GM18511 (cell line): Measurements from ENCODE around the gene TP53AIP1.
A peak's percentile ranks its signal among the peaks of the same experiment; 100 is the strongest.
"Not testable (repeated sequence)": the region's sequence is repeated elsewhere in the genome, so short reads cannot be mapped to it uniquely, and the experiment has no call there.

Source experiments
- ATAC-seq: cut with Tn5 transposase; IDR thresholded peaks from one replicate; pipeline ENCODE4 v1.9.1; 2021; ENCODE audit warnings: mild to moderate bottlenecking, moderate library complexity; ENCODE audit not compliant: unreplicated experiment

Gene TP53AIP1

DNA sequence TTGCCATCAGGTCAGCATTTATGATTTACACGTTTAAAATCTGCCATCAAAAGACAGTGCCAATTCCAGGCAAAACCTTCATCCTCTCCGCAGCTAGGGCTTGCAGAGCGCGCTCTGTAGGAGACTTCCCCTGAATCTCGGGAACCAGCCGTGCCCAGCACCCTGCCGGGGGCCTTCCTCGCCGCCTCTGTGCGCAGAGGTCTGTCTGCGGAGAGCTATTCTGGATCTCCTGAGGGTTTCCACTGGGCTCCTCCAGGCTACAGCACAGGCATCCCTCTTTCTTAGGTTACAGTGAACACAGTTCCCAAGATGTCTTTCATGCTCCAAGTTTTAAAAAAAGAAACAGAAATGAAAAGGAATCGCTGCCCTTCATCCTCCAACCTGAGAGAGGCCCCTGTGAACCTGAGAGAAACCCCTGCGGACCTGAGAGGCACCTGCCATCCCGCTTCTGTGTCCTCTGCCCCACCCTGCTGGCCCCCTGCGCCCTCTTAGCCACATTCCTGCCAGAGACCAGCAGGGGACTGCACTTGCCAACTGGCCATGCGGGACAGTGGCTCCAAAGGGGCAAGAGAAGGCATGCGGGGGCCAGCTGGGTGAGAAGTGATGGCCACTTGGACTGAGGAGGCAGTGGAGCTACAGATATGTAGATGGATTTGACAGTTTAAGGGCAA, 16.1 kb downstream of the TP53AIP1 start:
- no peak for ATAC-seq

DNA sequence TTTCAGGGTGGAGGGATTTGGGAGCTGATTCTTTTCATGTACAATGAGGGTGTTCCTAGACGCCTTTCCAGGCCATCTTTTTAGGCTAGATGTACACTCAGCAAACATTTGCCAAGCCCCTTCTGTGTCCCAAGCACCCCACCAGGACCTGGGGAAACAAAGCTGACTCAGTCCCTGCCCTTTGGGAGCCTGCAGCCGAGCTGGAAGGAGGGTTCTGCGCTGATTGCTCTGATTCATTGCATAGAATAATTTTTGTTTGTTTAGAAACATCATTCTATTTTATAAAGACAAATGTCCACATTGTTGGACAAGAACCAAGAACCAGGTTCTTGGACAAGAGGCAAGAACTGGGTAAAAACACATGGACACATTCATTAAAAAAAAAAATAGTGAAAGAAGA, 16.7 kb downstream of the TP53AIP1 start:
- ATAC-seq, result no peak

DNA sequence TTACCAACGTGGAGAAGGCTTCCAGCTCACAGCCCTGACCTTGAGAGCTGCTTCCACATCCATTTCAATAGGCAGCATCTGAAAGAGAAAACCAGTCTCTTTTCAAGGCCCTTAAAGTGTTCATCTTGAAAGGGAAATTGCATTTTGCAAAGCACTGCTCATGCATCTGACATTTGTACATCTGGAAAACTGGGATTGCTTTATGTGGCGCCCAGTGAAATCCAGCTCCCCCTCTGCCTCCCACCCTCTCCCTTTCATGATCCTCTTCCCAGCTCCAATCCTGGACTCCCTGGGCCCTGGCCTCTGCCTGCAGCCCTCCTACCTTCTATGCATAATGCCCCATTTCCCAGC, 17.4 kb downstream of the TP53AIP1 start:
- ATAC-seq, result no peak

DNA sequence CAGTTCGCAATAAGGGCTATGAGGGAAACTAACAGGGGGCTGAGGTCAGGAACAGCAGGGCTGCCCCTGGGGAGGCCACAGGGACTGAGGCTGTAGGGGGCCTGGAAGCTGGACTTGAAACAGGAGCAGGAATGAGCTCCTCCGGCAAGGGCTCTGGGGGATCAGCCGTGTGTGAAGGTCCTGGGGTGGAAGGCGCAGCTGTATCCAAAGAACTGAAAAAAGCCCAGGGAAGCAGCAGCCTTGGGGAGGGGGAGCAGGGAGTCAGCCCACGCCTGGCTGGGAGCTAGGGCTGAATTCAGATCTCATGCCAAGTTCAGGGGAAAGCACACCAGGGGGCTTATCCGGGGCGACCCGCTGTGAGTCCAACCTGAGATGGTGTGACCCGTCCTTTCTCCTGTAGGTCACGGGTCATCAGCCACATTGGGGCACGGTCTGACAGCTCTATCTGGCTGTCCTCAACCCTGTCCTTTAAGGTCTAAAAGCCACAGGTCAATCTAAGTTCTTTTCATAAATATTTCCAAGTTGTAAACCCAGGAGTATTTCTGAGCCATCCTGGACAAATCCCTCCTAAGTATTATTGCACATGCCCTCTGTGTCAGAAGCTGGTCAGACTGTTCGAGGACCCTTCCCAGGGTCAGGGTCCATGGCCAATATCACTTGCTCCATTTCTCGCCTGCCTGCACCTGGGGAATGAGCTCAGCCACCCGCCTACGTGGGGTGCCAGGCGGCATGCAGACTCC, 18.0 kb downstream of the TP53AIP1 start:
- ATAC-seq, result no peak

DNA sequence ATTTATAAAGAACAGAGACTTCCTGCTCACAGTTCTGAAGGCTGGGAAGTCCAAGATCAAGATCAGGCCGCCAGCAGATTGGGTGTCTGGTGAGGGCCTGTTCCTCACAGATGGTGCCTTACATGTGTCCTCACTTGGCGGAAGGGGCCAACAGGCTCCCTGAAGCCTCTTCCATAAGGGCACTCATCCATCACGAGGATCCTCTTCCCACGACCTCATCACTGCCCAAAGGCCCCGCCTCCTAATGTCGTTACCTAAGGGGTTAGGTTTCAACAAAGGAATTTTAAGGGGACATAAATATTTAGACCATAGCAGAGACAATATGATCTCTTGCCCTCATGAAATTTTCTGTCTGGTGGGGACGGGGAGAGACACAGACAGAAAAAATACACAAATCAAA, 18.6 kb downstream of the TP53AIP1 start:
- ATAC-seq, result no peak

DNA sequence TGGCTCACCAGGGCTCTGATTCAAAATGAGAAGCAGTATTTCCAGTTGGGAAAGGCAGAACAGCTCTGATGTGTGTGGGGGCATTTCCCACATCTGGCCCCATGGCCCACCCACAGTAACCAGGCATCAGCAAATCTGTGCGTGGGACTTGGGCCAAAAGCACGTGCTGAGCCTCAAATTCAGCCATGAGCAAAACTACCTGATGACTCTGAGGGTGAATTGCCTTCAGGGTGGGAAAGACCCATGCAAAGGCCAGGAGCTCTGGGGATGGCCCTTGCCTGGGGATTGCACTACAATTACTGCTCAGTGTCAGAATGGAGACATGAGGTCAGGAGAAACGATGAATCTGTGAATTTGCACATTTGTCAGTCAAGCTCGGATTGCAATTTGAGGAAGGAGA, 20.9 kb downstream of the TP53AIP1 start:
- no peak for ATAC-seq

DNA sequence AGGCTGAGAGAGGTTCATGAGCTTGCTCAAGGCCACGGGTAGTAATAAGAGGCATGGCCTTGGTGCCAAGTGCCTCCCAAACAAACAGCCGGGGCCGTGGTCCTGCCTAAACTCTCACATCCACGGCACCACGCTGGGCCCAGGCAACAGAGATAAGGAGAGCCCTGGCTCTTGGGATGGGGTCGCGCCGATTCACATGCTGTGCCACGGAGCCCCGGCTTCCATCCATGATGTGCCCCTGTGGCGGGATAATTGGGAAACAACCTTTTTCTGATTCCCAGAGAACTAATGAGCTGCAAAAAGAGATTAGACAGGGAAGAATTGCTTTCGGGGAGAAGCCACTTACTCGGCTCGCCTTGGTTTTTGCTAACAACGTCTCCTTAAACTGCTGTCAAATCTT, 22.0 kb downstream of the TP53AIP1 start:
- ATAC-seq, result no peak

DNA sequence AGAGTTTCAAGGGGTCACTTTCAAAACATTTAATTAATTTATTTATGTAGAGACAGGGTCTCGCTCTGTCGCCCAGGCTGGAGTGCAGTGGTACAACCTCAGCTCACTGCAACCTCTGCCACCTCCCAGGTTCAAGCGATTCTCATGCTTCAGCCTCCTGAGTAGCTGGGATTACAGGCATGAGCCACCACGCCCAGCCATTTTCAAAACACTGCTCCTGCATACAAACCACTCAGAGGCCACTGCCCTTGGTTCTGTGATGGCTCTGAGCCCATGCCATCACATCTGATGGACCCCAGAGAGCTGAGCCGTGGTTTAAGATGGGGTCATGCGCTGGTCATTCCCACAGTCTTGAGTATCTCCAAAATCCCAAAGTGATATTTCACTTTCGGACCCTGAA, 23.0 kb downstream of the TP53AIP1 start:
- not testable (repeated sequence) for ATAC-seq

DNA sequence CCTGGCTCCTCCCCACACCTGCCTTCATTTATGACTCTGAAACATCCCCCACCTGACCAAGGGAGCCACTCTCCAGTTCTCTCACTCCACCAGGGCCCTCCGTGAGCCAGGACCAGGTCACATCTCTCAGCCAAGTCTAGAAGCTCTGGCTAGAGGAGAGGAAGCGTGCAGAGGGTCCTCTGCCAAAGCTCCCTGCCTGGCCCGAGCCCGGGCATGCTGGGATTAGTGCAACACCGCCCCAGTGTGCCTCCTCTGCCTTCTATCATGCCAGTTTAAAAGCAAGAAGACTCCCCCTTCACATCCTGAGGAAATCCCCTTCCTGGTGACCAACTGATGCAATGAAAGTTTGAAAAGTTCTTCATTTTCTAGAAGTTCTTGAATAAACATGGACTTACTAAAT, 23.5 kb downstream of the TP53AIP1 start:
- no peak for ATAC-seq

DNA sequence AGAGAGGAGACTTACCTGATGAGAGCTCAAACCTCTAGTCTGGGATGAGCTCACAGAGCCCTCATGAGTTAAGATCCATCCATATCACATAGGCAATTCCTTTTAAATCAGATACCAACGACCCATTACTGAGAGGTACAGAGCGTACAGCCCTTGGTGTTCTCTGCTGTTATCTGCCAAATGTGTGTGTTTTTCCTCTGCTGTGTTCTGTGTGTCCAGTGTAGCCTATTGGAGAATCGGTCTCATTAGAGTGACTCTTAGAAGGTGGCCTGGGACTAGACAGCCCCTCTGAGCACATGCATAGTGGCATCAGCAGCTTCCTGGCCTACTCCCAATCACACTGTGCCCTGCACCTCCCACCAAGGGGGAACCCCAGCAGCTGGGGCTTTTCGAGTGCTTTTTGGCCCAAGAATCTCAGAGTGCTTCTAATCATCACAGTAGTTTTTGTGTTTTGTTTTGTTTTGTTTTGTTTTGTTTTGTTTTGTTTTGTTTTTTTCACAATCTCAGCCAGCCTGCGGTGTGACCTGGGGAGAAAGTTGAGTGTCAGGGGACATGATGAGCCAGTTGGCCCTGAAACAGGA, 25.4 kb downstream of the TP53AIP1 start:
- peak; percentile 59 for ATAC-seq

DNA sequence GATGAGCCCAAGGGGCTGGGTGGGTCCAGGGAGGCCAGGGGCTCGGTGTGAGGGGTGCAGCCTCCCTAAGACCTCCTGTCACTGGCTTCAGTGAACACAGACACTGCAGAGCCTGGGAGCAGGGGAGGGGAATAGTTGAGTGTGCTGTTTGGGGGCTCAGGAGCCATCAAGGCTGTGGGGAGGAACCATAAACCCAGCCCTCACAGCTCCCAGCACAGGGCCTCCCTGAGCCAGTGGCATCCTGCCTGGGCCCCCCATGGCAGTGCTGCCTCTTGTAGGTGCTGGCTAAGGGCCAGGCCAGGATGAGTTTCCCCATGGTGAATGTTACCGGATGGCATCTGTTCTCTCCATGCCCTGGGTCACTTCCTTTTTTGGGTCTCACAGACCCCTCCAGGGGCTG, 26.0 kb downstream of the TP53AIP1 start:
- peak; percentile 5 for ATAC-seq

DNA sequence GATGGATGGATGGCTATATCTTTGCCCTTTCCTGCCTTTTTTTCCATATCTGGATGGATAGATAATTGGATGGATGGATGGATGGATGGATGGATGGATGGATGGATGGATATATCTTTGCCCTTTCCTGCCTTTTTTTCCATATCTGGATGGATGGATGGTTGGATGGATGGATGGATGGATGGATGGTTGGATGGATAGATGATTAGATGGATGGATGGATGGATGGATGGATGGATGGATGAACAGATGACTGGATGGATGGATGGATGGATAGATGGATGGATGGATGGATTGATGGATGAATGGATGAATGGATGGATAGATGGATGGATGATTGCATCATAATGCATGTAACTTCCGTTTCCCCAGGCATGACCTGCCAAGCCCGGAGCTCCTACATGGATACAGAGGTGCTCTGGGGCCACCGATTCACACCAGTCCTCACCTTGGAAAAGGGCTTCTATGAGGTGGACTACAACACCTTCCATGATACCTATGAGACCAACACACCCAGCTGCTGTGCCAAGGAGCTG, 26.6 kb downstream of the TP53AIP1 start:
- ATAC-seq, result no peak

DNA sequence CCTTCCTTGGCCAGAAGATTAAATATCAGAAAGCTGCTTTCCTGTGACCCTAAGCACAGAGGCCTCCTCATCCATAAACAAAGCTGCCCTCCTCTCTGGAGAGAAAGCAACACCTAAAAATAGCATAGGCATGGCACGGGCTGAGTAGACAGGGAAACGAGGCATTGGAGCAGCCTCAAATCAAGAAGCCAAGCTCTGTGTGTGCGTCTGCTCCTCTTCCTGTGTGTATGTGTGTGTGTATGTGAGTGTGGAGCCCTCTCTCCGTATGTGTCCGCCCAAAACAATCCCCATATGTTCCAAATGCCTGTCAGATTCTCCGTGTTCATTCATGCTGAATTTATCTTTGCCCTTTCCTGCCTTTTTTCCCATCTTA, 27.5 kb downstream of the TP53AIP1 start:
- ATAC-seq, result no peak

DNA sequence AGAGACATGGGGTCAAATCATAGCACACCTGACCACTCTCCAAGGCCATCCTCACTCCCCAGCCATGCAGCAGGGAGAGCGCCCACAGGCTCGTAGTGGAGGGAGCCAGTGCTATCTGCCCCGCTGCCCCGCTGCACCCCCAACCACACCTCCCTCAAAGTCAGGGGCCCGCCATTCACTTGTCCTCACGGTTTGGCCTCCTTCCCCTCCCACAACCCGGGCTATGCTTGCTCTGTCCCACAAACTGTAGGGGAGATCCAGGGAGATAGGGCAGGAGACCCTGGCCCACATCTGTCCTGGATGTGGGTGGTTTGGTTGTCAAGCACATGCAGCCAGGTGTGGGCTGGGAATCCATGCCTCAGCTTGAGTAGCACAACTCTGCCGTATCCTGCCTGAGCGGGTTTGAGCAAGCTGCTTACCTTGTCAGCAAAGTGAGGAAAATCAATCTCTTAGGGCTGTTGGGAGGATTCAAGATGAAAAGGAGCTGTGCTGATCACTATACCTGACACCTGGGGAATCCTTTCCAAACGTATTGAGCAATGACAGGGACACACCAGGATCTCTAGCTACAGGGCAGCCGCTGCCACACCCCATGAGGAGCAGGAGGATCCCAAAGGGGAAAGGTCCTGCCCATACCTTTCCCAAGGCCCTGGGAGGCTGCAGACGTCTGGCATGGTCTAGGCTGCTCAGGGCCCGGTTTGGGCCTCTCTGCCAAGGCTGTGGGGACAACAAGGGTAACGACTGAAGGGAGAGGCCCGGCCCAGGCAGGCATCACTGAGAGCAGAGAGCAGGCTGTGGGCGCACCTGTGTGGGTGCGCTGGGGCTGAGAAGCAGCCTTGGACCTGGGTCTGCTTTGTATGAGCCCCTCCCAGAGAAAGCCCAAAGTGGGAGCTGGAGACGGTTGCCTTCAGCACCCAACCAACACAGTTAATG, 28.2 kb downstream of the TP53AIP1 start:
- ATAC-seq, result no peak

DNA sequence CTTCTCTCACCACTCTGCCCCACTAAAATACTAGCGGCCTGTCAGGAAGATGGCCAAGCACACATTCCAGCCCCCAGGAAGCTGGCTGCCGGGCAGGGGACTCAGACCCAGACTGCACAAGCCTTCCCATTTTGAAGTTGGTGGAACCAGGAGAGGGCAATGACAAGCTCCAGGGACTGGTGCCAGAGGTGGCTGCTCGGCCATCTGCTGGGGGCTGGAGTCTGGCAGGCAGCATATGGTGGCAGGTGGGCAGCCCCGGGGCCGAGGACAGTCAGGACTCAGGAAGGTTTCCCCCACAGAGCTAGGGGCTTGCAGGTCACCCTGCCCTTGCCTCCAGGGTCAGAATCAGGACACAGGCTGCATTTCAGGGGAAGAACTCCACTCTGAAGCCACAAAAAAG, 28.9 kb downstream of the TP53AIP1 start:
- ATAC-seq, result no peak

DNA sequence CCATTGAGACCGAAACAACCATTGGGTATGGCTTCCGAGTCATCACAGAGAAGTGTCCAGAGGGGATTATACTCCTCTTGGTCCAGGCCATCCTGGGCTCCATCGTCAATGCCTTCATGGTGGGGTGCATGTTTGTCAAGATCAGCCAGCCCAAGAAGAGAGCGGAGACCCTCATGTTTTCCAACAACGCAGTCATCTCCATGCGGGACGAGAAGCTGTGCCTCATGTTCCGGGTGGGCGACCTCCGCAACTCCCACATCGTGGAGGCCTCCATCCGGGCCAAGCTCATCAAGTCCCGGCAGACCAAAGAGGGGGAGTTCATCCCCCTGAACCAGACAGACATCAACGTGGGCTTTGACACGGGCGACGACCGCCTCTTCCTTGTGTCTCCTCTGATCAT, 31.0 kb downstream of the TP53AIP1 start:
- ATAC-seq, result no peak

DNA sequence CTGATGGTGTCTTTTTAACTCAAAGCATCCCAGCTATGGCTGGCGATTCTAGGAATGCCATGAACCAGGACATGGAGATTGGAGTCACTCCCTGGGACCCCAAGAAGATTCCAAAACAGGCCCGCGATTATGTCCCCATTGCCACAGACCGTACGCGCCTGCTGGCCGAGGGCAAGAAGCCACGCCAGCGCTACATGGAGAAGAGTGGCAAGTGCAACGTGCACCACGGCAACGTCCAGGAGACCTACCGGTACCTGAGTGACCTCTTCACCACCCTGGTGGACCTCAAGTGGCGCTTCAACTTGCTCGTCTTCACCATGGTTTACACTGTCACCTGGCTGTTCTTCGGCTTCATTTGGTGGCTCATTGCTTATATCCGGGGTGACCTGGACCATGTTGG, 31.4 kb downstream of the TP53AIP1 start:
- no peak for ATAC-seq

DNA sequence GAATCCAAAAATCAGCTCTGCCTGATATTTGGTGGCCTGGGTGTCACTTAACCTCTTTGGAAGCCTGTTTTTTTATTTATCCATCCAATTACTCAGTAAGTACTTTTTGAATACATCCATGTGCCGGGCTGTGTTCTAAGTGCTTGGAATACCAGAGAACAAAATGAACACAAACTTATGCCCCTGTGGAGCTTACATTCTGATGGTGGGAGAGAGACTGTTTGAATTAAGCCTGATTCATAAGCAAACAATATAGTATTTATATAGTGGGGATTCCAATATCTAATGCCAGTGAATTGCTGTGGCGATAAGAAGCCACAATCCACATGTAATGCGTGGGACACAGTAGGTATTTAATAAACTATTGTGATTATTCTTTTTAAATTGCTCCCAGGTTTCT, 32.1 kb downstream of the TP53AIP1 start:
- no peak for ATAC-seq

DNA sequence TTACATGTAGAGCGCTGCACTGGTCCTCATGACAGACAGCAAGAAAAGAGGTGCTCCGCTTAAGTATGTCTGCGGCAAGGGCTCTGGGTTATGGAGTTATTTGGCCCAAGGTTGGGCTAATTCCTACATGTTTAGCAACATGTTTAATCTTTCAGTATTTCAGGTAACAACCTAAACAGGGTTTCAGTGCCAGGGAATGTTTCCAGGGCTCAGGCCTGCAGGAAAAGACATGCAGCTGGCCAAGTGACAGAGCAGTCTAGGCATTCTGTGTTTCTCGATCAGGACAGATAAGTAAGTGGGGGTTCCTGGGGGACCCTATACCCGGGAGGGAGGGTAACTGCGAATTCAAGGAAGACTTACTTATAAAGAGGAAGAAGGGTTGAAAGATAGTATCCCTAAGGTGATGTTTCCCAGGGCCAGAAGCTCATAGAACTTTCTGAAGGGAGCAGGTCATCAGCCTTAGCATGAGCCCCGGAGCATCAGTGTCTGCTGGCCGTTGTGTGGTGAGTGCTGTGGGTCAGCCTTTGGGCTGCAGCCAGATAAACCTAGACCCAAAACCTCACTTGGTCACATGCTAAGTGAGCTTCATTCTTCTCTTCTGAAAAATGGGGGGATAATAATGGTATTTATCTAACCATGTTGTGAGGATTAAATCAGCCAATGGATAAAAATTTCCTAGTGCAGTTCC, 33.1 kb downstream of the TP53AIP1 start:
- ATAC-seq, result no peak

DNA sequence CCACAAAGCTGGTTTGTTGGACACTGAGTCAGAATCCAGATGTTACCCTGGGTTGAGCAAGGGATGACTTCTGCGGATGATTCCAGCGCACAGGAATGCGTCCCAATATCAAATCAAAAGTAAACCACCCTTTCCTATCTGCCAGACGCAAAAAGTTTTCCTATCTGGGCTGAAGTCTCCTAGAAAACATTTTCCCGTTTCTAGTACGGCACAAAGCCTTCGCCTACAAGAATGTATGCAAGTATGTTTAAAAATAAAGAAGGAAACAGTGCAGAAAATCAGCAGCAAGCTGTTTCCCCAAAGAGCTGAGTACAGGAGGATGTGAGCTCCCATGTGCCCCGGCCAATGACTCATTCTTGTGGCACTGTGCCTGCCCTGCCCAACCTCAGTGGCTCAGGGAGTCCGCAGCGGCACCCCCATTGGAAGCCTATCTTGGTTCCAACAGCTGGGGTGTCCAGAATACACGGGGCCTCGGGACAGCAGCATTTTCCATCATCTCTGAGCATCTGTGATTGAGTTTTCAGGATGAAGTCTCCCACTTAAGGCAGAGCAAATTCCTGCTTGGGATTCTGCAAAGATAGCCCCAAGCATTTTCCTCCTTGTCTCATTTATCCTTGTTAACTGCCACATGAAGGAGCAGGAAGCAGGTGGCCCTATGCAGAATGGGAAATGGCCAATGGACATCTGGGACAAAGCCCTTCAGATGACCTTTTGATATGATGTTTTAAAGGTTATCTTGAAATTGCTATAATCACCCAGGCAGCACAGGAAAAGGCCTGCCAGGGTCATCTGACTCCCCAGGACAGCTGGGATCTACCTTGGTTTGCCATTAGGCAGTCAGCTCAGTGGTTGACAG, 34.1 kb downstream of the TP53AIP1 start:
- ATAC-seq, result no peak
